Omental fat pad (tissue), 4 donors: ENCODE data around the gene FOXJ1. TPM values are rescaled to one million over a fixed set of nuclear protein-coding genes. Genes with fewer than 3 reads are reported as not detected.

Experiments
- ATAC-seq: fragments of 150-250 bp; one replicate; pipeline ENCODE4 v1.9.1; 2016; ENCODE audit warnings: mild to moderate bottlenecking, moderate library complexity; ENCODE audit not compliant: low FRiP score
- DNase-seq: peaks from one replicate; pipeline ENCODE4 v3.0.0-alpha.2; 2019; ENCODE audit warnings: low spot score
- total RNA-seq, 4 donors: library from RNA; depleted of rRNA; stranded (reverse); fragments of >200 nt; gene quantifications; one replicate each; pipeline ENCODE4 v1.1.0, GENCODE V29; 2016
- TF ChIP-seq, protein P1 (sequence below), 3 donors: fragments of 450-650 bp; IDR thresholded peaks; one replicate each; pipeline ENCODE4 v1.5.1; 2016 to 2017; ENCODE audit warnings: antibody characterized with exemption in 3 of 3, mild to moderate bottlenecking in 3 of 3, moderate library complexity in 2 of 3

Gene FOXJ1
- total RNA-seq, 4 donors from 2014 or later = 0.46 TPM; not detected in 3

- TF ChIP-seq, protein P1, sequence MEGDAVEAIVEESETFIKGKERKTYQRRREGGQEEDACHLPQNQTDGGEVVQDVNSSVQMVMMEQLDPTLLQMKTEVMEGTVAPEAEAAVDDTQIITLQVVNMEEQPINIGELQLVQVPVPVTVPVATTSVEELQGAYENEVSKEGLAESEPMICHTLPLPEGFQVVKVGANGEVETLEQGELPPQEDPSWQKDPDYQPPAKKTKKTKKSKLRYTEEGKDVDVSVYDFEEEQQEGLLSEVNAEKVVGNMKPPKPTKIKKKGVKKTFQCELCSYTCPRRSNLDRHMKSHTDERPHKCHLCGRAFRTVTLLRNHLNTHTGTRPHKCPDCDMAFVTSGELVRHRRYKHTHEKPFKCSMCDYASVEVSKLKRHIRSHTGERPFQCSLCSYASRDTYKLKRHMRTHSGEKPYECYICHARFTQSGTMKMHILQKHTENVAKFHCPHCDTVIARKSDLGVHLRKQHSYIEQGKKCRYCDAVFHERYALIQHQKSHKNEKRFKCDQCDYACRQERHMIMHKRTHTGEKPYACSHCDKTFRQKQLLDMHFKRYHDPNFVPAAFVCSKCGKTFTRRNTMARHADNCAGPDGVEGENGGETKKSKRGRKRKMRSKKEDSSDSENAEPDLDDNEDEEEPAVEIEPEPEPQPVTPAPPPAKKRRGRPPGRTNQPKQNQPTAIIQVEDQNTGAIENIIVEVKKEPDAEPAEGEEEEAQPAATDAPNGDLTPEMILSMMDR (IDR thresholded peaks at IDR 0.05) = no peak
- ATAC-seq (no peak), DNase-seq (no peak)
Measured at GRCh38 chr17:76139801-76140660, 1.0 kb downstream of the FOXJ1 start.

GRCh38 chr17:76138896-76139752 is 1.9 kb downstream of the FOXJ1 start:
- TF ChIP-seq, protein P1 (IDR thresholded peaks at IDR 0.05) = no peak
- DNase-seq = no peak
- ATAC-seq = no peak

DNA sequence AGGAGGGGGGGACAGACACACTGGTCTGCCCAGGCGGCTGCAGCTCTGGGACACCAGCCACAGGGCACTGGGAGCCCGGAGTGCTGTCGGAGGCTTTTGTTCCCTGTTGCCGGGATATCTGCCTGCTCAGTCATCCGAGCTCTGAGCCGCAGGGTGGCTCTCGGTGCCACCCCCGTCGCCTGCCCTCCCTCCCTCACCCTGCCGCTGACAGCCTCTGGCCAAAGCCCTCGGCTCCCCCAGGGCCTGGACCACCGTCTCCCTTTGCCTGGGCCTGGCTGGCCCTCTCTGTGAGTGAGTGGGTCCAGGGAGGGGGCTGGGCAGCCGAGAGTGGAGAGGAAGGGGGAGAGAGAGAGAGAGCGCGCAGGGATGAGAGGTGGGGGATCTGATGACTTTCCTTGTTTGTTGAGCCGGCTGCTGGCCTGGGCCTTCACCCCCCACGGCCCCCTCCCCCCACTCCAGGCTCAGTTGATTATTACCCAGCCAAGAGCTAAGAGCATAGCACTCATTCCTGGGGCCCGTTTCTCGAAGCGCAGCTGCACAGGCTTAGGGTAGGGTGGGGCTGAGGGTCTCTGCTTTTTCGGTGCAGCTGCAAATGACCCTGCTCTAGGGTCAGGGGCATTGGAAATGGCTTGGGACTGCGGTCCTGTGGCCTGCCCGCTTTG is 2.7 kb downstream of the FOXJ1 start:
- no peak for DNase-seq
- TF ChIP-seq, protein P1 (IDR thresholded peaks at IDR 0.05) = no peak
- no peak for ATAC-seq

DNA sequence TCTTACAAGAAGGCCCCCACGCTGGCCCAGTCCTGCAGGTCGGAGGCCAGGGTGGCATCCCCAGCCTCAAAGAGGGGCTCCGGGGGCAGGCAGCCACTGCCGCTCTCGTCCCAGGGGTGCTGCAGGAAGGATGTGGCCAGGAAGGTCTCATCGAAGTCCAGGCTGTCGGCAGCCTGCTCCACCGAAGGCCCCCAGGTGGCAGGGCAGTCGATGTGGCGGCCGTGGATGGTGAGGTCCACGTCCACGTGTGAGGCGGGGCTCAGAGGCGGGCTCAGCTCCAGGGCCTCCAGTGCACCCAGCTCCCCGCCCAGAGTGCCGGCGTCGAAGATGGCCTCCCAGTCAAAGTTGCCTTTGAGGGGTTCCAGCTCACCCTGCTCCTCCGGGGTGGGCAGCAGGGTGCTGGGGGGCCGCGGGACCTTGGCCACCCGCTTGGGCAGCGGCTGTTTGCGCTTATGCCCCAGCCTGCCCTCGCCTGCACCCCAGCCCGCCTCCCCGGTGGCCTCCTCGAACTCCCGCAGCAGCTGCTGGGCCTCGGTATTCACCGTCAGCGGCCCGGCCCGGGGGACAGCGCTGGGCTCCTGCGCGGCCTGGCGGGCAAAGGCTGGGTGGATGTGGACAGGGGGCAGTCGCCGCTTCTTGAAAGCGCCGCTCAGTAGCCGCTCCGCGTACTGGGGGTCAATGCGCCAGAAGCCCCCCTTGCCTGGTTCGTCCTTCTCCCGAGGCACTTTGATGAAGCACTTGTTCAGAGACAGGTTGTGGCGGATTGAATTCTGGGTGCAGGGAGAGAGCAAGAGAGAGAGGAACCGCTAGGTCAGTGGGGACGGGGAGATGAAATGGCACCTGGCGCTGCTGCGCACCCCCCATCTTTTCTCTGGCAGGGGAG is 3.5 kb downstream of the FOXJ1 start:
- TF ChIP-seq, protein P1 (IDR thresholded peaks at IDR 0.05) = no peak
- ATAC-seq (no peak), DNase-seq (no peak)

DNA sequence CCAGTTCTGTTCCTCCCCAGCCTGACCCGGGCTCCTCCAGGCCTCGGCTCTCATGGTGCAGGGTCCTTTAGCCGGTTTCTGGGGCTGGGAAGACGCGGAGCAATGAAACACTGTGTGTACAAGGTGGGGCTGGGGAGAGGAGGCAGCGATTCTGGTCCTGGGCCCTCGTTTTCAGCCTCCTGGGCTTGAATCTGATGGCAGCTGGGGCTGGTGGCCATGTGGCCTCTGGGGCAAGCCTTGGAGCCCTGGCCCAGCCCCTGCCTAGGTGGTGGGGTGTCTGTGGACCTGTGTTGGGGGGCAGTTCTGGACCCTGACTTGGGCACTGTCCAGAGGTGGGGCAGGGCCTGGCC is 4.1 kb downstream of the FOXJ1 start:
- ATAC-seq (no peak), DNase-seq (no peak)
- TF ChIP-seq, protein P1 (IDR thresholded peaks at IDR 0.05) = no peak
